H9 (cell line): ENCODE data around the gene LGALS9B. TPM values are rescaled to one million over a fixed set of nuclear protein-coding genes. Genes with fewer than 3 reads are reported as not detected.
"Not testable (repeated sequence)": the region's sequence is repeated elsewhere in the genome, so short reads cannot be mapped to it uniquely, and the experiment has no call there.

Experiments used
- DNase-seq: peaks from one replicate; pipeline ENCODE4 v3.0.0-alpha.2; 2017
- H2AFZ ChIP-seq: one replicate; pipeline ENCODE4 v1.6.1; 2013; ENCODE audit warnings: mild to moderate bottlenecking, low read length, control low read depth, moderate library complexity
- H2AK5ac ChIP-seq: 2 replicates; pipeline ENCODE4 v1.6.1; 2013; ENCODE audit warnings: low read length, control low read depth, mixed read lengths; ENCODE audit not compliant: insufficient read length
- H2BK120ac ChIP-seq: one replicate; pipeline ENCODE4 v1.6.1; 2013; ENCODE audit warnings: low read depth, mild to moderate bottlenecking, low read length, control low read depth, inconsistent platforms; ENCODE audit not compliant: poor library complexity, severe bottlenecking
- H2BK12ac ChIP-seq: 2 replicates; pipeline ENCODE4 v1.6.1; 2013; ENCODE audit warnings: low read length, control low read depth, mixed read lengths, low read depth; ENCODE audit not compliant: insufficient read length
- H2BK15ac ChIP-seq: 2 replicates; pipeline ENCODE4 v1.6.1; 2013; ENCODE audit warnings: low read depth, low read length, control low read depth
- H2BK20ac ChIP-seq: one replicate; pipeline ENCODE4 v1.6.1; 2013; ENCODE audit warnings: low read depth, mild to moderate bottlenecking, low read length, control low read depth, inconsistent platforms; ENCODE audit not compliant: poor library complexity, severe bottlenecking
- H2BK5ac ChIP-seq: 2 replicates; pipeline ENCODE4 v1.6.1; 2013; ENCODE audit warnings: low read length, control low read depth, mixed read lengths; ENCODE audit not compliant: insufficient read length
- H3K14ac ChIP-seq: 2 replicates; pipeline ENCODE4 v1.6.1; 2013; ENCODE audit warnings: low read length, control low read depth; ENCODE audit not compliant: insufficient read depth
- H3K18ac ChIP-seq: 2 replicates; pipeline ENCODE4 v1.6.1; 2013; ENCODE audit warnings: low read depth, mild to moderate bottlenecking, mixed read lengths, low read length, control low read depth; ENCODE audit not compliant: insufficient read length
- H3K23ac ChIP-seq: 2 replicates; pipeline ENCODE4 v1.6.1; 2013; ENCODE audit warnings: low read length, control low read depth, mixed read lengths, low read depth; ENCODE audit not compliant: insufficient read length
- H3K23me2 ChIP-seq: 2 replicates; pipeline ENCODE4 v1.6.1; 2013; ENCODE audit warnings: low read depth, mild to moderate bottlenecking, mixed read lengths, low read length, control low read depth; ENCODE audit not compliant: insufficient read length, poor library complexity, severe bottlenecking
- H3K27ac ChIP-seq: 2 replicates; pipeline ENCODE4 v1.5.1; 2013; ENCODE audit warnings: low read length, control low read depth, mixed read lengths, low read depth; ENCODE audit not compliant: insufficient read length
- H3K27me3 ChIP-seq: 2 replicates; pipeline ENCODE4 v1.6.1; 2013; ENCODE audit warnings: low read length, control low read depth, inconsistent platforms; ENCODE audit not compliant: insufficient read depth
- H3K4ac ChIP-seq: 2 replicates; pipeline ENCODE4 v1.6.1; 2013; ENCODE audit warnings: low read depth, mild to moderate bottlenecking, control low read depth, inconsistent platforms, low read length, moderate library complexity
- H3K4me1 ChIP-seq: 2 replicates; pipeline ENCODE4 v1.6.1; 2013; ENCODE audit warnings: low read length, control low read depth, inconsistent platforms; ENCODE audit not compliant: insufficient read depth
- H3K4me2 ChIP-seq: 2 replicates; pipeline ENCODE4 v1.6.1; 2013; ENCODE audit warnings: low read length, control low read depth, mixed read lengths; ENCODE audit not compliant: insufficient read length, insufficient read depth
- H3K56ac ChIP-seq: 2 replicates; pipeline ENCODE4 v1.6.1; 2013; ENCODE audit warnings: low read depth, mild to moderate bottlenecking, mixed read lengths, low read length, control low read depth; ENCODE audit not compliant: insufficient read length
- H3K79me1 ChIP-seq: 2 replicates; pipeline ENCODE4 v1.6.1; 2013; ENCODE audit warnings: low read depth, mild to moderate bottlenecking, moderate library complexity, low read length, control low read depth, inconsistent platforms; ENCODE audit not compliant: insufficient read depth, poor library complexity, severe bottlenecking
- H3K79me2 ChIP-seq: 2 replicates; pipeline ENCODE4 v1.6.1; 2013; ENCODE audit warnings: low read length, control low read depth, inconsistent platforms; ENCODE audit not compliant: insufficient read depth
- H3K9ac ChIP-seq: 2 replicates; pipeline ENCODE4 v1.6.1; 2013; ENCODE audit warnings: low read length, control low read depth, mixed read lengths; ENCODE audit not compliant: insufficient read length; ENCODE audit errors: extremely low read depth
- H3K9me3 ChIP-seq: one replicate; pipeline ENCODE4 v1.6.1; 2013; ENCODE audit warnings: low read depth, low read length, inconsistent platforms; ENCODE audit not compliant: control insufficient read depth
- H3T11ph ChIP-seq: one replicate; pipeline ENCODE4 v1.6.1; 2013; ENCODE audit warnings: mild to moderate bottlenecking, low read length, control low read depth, inconsistent platforms
- H4K20me1 ChIP-seq: one replicate; pipeline ENCODE4 v1.6.1; 2013; ENCODE audit not compliant: control insufficient read depth, insufficient read length, insufficient read depth
- H4K5ac ChIP-seq: 2 replicates; pipeline ENCODE4 v1.6.1; 2013; ENCODE audit warnings: low read depth, mild to moderate bottlenecking, mixed read lengths, low read length, control low read depth; ENCODE audit not compliant: insufficient read length
- H4K8ac ChIP-seq: replicated peaks from 2 replicates; pipeline ENCODE4 v1.6.1; 2013; ENCODE audit warnings: low read length, control low read depth, mixed read lengths, low read depth; ENCODE audit not compliant: insufficient read length
- H4K91ac ChIP-seq: 2 replicates; pipeline ENCODE4 v1.6.1; 2013; ENCODE audit warnings: low read depth, mild to moderate bottlenecking, moderate library complexity, mixed read lengths, low read length, control low read depth; ENCODE audit not compliant: insufficient read length
- H3K27ac Mint-ChIP-seq, 3 experiments: 2 replicates in 2 of 3; 3 replicates in 1 of 3; pipeline ENCODE4 v1.8.0; 2020 to 2021; ENCODE audit warnings: mixed read lengths in 3 of 3, mild to moderate bottlenecking in 1 of 3, moderate library complexity in 1 of 3
- H3K27me3 Mint-ChIP-seq: 2 replicates; pipeline ENCODE4 v1.8.0; 2021; ENCODE audit warnings: low read depth, mild to moderate bottlenecking, moderate library complexity, mixed read lengths
- H3K36me3 Mint-ChIP-seq, 3 experiments: 2 replicates in 2 of 3; 3 replicates in 1 of 3; pipeline ENCODE4 v1.8.0; 2020 to 2021; ENCODE audit warnings: low read depth in 3 of 3, mixed read lengths in 3 of 3; ENCODE audit not compliant: insufficient read depth in 1 of 3
- H3K4me1 Mint-ChIP-seq, 2 experiments: 2 replicates each; pipeline ENCODE4 v1.8.0; 2020; ENCODE audit warnings: mixed read lengths in 2 of 2
- H3K4me3 Mint-ChIP-seq, 2 experiments: 2 replicates in 1 of 2; 3 replicates in 1 of 2; pipeline ENCODE4 v1.8.0; 2020 to 2021; ENCODE audit warnings: mild to moderate bottlenecking in 2 of 2, mixed read lengths in 2 of 2, moderate library complexity in 1 of 2
- H3K9me3 Mint-ChIP-seq, 2 experiments: 2 replicates in 1 of 2; 3 replicates in 1 of 2; pipeline ENCODE4 v1.8.0; 2020; ENCODE audit warnings: mild to moderate bottlenecking in 2 of 2, mixed read lengths in 2 of 2, moderate library complexity in 1 of 2
- WGBS: extraction: QIAGEN DNeasy Blood & Tissue Kit; methylation state at CpG from one replicate; pipeline ENCODE4 v1.1.7; 2013; ENCODE audit warnings: missing lambda C conversion rate, low lambda C conversion rate, mixed read lengths; ENCODE audit not compliant: insufficient read length; ENCODE audit errors: extremely low coverage; 5-methylcytosine and 5-hydroxymethylcytosine counted together
- total RNA-seq: library from RNA; stranded (reverse); gene quantifications from 2 replicates; pipeline ENCODE4 v1.2.1, GENCODE V29; 2021

LGALS9B gene
- total RNA-seq, 1 experiment from 2014 or later: not detected

- H3K27ac Mint-ChIP-seq, H3K9me3 Mint-ChIP-seq, H3K4me1 ChIP-seq, H2BK5ac ChIP-seq, H3K27ac ChIP-seq, H3K36me3 Mint-ChIP-seq, H3K27me3 ChIP-seq, H2BK15ac ChIP-seq, H3K79me1 ChIP-seq, H3K18ac ChIP-seq, H4K8ac ChIP-seq, H2BK20ac ChIP-seq, H3K9me3 ChIP-seq, DNase-seq, H3K23me2 ChIP-seq, H3K23ac ChIP-seq, H3K79me2 ChIP-seq, H3K4me1 Mint-ChIP-seq, H3K27me3 Mint-ChIP-seq, H3K4me2 ChIP-seq, H2BK12ac ChIP-seq, H4K91ac ChIP-seq, H3T11ph ChIP-seq, H4K5ac ChIP-seq, H4K20me1 ChIP-seq, H3K56ac ChIP-seq, H3K14ac ChIP-seq, H2AFZ ChIP-seq, H2AK5ac ChIP-seq, H3K4me3 Mint-ChIP-seq, H3K9ac ChIP-seq, H2BK120ac ChIP-seq, H3K4ac ChIP-seq: not testable (repeated sequence)
- no CpG with 5 or more reads among the region's 18 CpGs for WGBS
These were observed 45.0 kb upstream of the LGALS9B start for GRCh38 chr17:20512378-20512777.

GRCh38 chr17:20511778-20512177, 44.4 kb upstream of the LGALS9B start:
- not testable (repeated sequence) for DNase-seq, H4K5ac ChIP-seq, H4K91ac ChIP-seq, H3T11ph ChIP-seq, H3K36me3 Mint-ChIP-seq, H3K56ac ChIP-seq, H2BK12ac ChIP-seq, H2BK20ac ChIP-seq, H3K27ac ChIP-seq, H3K23ac ChIP-seq, H3K9me3 Mint-ChIP-seq, H4K20me1 ChIP-seq, H3K4ac ChIP-seq, H2AFZ ChIP-seq, H3K4me1 Mint-ChIP-seq, H2BK5ac ChIP-seq, H4K8ac ChIP-seq, H3K27me3 ChIP-seq, H3K18ac ChIP-seq, H3K23me2 ChIP-seq, H2AK5ac ChIP-seq, H3K79me1 ChIP-seq, H3K4me2 ChIP-seq, H3K14ac ChIP-seq, H3K79me2 ChIP-seq, H2BK15ac ChIP-seq, H3K27me3 Mint-ChIP-seq, H3K9ac ChIP-seq, H2BK120ac ChIP-seq, H3K4me1 ChIP-seq, H3K4me3 Mint-ChIP-seq, H3K9me3 ChIP-seq, H3K27ac Mint-ChIP-seq
- no CpG with 5 or more reads among the region's 8 CpGs for WGBS
